ENCODE data around the gene CCDC61.

Gene CCDC61

DNA sequence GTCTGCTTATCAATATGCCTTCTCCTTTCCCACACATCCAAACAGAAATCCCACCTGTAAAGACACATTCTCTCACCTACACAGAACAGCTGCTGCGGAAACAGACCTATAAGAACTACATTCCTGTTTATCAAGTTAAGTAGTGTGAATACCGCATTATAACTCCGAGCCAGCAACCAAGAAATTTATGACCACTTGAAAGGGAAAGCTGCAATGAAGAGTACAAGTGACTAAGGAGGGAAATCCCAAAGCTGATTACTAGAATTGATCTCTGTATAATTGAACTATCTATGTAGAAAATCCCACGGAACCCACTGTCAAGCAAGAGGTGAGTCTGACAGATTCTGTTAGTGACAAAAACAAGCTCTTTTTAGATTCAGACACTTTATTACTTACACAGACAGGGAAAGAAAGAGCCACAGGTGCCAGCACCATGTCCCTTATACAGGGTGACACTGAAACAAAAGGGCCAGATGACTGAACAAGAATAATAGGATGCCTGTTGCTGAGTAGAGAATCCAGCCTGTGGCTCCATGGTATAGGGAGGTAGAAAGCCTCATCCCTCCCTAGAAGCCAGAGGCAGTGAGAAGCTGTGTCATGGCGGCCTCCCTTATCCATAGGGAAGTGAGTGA, 47.1 kb downstream of the CCDC61 start:
- DNase-seq, result no peak

GRCh38 chr19:46043519-46043918, 48.3 kb downstream of the CCDC61 start:
- DNase-seq, result no peak

GRCh38 chr19:46049597-46049996, 54.3 kb downstream of the CCDC61 start:
- DNase-seq, result peak; percentile 23

DNA sequence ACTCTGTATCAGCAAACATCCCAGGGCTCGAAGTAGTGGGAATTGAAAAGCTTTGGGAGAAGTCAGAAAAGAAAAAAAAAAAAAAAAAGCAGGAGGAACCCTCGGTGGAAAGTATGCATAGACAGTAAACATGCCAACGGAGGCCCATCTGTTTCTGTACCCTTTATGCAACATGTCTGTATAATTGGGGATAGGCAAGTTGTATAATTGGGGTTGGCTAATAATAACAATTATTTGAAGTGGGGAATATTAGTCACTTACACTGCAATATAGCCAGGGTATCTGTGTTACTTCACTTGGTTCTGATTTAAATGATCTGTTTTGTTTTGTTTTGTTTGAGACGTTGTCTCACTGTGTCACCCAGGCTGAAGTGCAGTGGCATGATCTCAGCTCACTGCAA, 57.6 kb downstream of the CCDC61 start:
- DNase-seq, result no peak

- DNase-seq, result peak; percentile 29
These were observed 61.3 kb downstream of the CCDC61 start for GRCh38 chr19:46056536-46056935.

- no peak for DNase-seq
These were observed 63.5 kb downstream of the CCDC61 start for GRCh38 chr19:46058778-46059177.

DNA sequence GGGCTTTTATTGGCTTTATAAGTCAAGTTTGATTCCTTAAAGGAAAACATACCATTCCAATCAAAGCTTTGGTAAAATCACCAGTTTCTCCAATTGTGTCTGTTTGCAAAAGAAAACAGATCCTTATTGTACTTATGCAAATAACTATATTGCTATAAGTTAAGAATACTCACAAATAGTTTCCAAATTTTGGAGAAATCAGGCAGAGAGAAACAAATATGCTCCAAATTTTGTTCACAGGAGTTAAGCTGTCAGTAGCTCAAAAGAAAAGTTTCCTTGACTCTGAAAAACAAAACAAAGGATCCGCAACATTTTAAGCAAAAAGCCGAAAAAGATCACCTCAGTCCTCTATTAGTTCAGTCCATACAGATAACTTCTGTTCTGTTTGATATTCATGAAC, 64.7 kb downstream of the CCDC61 start:
- no peak for DNase-seq

DNA sequence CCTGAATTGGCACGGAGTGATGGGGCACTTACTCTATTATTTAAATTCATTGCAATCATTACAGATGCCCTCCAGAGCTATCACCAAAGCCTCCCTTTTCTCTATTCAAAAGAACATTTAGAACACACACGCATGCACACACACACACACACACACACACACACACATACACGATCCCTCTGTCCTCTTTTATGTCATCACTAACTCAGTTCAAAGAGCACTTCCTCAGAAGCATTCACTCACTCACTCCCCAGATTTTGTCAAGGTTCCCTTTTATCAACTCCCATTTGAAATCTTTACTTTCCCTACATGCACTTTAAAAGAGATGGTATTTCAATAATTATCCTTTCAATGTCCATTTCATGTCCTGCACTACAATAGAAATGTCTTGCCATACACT, 67.9 kb downstream of the CCDC61 start:
- no peak for DNase-seq

- no peak for DNase-seq
These were observed 70.3 kb downstream of the CCDC61 start for GRCh38 chr19:46065486-46066071.

DNA sequence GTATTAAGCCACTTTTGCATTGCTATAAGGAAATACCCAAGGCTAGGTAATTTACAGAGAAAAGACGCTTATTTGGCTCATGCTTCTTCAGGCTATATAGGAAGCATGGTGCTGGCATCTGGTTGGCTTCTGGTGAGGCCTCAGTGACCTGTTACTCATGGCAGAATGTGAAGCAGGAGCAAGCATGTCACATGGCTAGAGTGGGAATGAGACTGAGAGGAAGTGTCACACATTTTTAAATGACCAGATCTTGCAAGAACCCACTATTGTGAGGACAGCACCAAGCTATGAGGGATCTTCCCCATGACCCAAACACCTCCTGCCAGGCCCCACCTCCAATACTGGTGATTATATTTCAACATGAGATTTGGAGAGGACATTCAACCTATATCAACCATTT, 71.2 kb downstream of the CCDC61 start:
- DNase-seq, result no peak

- DNase-seq, result no peak
These were observed 72.4 kb downstream of the CCDC61 start for GRCh38 chr19:46067691-46068090.

Data from NCI-H1105 treated with DMSO at 0.1 percent for 48 hours (cell line).